ENCODE results near the gene MACC1.

MACC1 gene

GRCh38 chr7:20240080-20240926, 23.1 kb upstream of the MACC1 start:
- no peaks in the 10 kb centered on the region for H4K20me1 ChIP-seq
- no peak overlapping the region for H3K9ac ChIP-seq
- TF ChIP-seq Cebpa-rat (IDR thresholded peaks at IDR 0.05), result no peak
- no peaks in the 10 kb centered on the region for H3K4me1 ChIP-seq
- no peaks in the 10 kb centered on the region for H3K27me3 ChIP-seq
- no peak overlapping the region for H3K4me2 ChIP-seq
- no peaks in the 10 kb centered on the region for H3K9me3 ChIP-seq
- no peak overlapping the region for H3K4me3 ChIP-seq
- no peaks in the 10 kb centered on the region for H3K36me3 ChIP-seq
- no peak overlapping the region for H3K27ac ChIP-seq

- H3K27ac ChIP-seq, result no peak overlapping the region
- H4K20me1 ChIP-seq, result no peaks in the 10 kb centered on the region
- no peak for TF ChIP-seq Cebpa-rat (IDR thresholded peaks at IDR 0.05)
- no peak overlapping the region for H3K4me3 ChIP-seq
- H3K4me1 ChIP-seq, result no peaks in the 10 kb centered on the region
- H3K36me3 ChIP-seq, result no peaks in the 10 kb centered on the region
- no peak overlapping the region for H3K4me2 ChIP-seq
- H3K9me3 ChIP-seq, result no peaks in the 10 kb centered on the region
- H3K27me3 ChIP-seq, result no peaks in the 10 kb centered on the region
- no peak overlapping the region for H3K9ac ChIP-seq
These were observed 21.7 kb upstream of the MACC1 start for GRCh38 chr7:20238754-20239324.

- TF ChIP-seq Cebpa-rat (IDR thresholded peaks at IDR 0.05), result no peak
- H3K9me3 ChIP-seq, result no peaks in the 10 kb centered on the region
- H3K27me3 ChIP-seq, result no peaks in the 10 kb centered on the region
- no peak overlapping the region for H3K27ac ChIP-seq
- no peak overlapping the region for H3K4me3 ChIP-seq
- no peak overlapping the region for H3K9ac ChIP-seq
- no peak overlapping the region for H3K4me2 ChIP-seq
- no peaks in the 10 kb centered on the region for H3K4me1 ChIP-seq
- H3K36me3 ChIP-seq, result no peaks in the 10 kb centered on the region
- H4K20me1 ChIP-seq, result no peaks in the 10 kb centered on the region
These were observed 21.1 kb upstream of the MACC1 start for GRCh38 chr7:20238194-20238753.

GRCh38 chr7:20237464-20238193, 20.4 kb upstream of the MACC1 start:
- Histone ChIP-seq H3K4me3 (no peak overlapping the region), H3K27me3 (no peaks in the 10 kb centered on the region), H3K4me2 (no peak overlapping the region), H3K9me3 (no peaks in the 10 kb centered on the region), H3K27ac (no peak overlapping the region), H4K20me1 (no peaks in the 10 kb centered on the region), H3K36me3 (no peaks in the 10 kb centered on the region), H3K4me1 (no peaks in the 10 kb centered on the region), H3K9ac (no peak overlapping the region)
- no peak for TF ChIP-seq Cebpa-rat (IDR thresholded peaks at IDR 0.05)

GRCh38 chr7:20236790-20237189, 19.6 kb upstream of the MACC1 start:
- Histone ChIP-seq H3K9ac (no peak overlapping the region), H3K4me1 (no peaks in the 10 kb centered on the region), H3K27me3 (no peaks in the 10 kb centered on the region), H3K4me3 (no peak overlapping the region), H4K20me1 (no peaks in the 10 kb centered on the region), H3K36me3 (no peaks in the 10 kb centered on the region), H3K27ac (no peak overlapping the region), H3K9me3 (no peaks in the 10 kb centered on the region), H3K4me2 (no peak overlapping the region)
- no peak for TF ChIP-seq Cebpa-rat (IDR thresholded peaks at IDR 0.05)

- H3K4me2 ChIP-seq, result no peak overlapping the region
- TF ChIP-seq Cebpa-rat (IDR thresholded peaks at IDR 0.05), result no peak
- no peaks in the 10 kb centered on the region for H3K36me3 ChIP-seq
- no peaks in the 10 kb centered on the region for H3K9me3 ChIP-seq
- no peaks in the 10 kb centered on the region for H3K27me3 ChIP-seq
- H3K4me1 ChIP-seq, result no peaks in the 10 kb centered on the region
- no peak overlapping the region for H3K4me3 ChIP-seq
- no peak overlapping the region for H3K27ac ChIP-seq
- H4K20me1 ChIP-seq, result no peaks in the 10 kb centered on the region
- H3K9ac ChIP-seq, result no peak overlapping the region
These were observed 18.9 kb upstream of the MACC1 start for GRCh38 chr7:20236043-20236442.

GRCh38 chr7:20235288-20235687, 18.1 kb upstream of the MACC1 start:
- Histone ChIP-seq H4K20me1 (no peaks in the 10 kb centered on the region), H3K27ac (no peak overlapping the region), H3K27me3 (no peaks in the 10 kb centered on the region), H3K9ac (no peak overlapping the region), H3K9me3 (no peaks in the 10 kb centered on the region), H3K4me2 (no peak overlapping the region), H3K36me3 (no peaks in the 10 kb centered on the region), H3K4me1 (no peaks in the 10 kb centered on the region), H3K4me3 (no peak overlapping the region)
- no peak for TF ChIP-seq Cebpa-rat (IDR thresholded peaks at IDR 0.05)

GRCh38 chr7:20233362-20233761, 16.2 kb upstream of the MACC1 start:
- Histone ChIP-seq H3K9ac (no peak overlapping the region), H3K4me3 (no peak overlapping the region), H3K27ac (no peak overlapping the region), H4K20me1 (no peaks in the 10 kb centered on the region), H3K4me2 (no peak overlapping the region), H3K9me3 (no peaks in the 10 kb centered on the region), H3K36me3 (no peaks in the 10 kb centered on the region), H3K4me1 (no peaks in the 10 kb centered on the region), H3K27me3 (no peaks in the 10 kb centered on the region)
- TF ChIP-seq Cebpa-rat (IDR thresholded peaks at IDR 0.05), result no peak

GRCh38 chr7:20232848-20233247, 15.7 kb upstream of the MACC1 start:
- H3K27ac ChIP-seq, result no peak overlapping the region
- H3K9me3 ChIP-seq, result no peaks in the 10 kb centered on the region
- H4K20me1 ChIP-seq, result no peaks in the 10 kb centered on the region
- H3K36me3 ChIP-seq, result no peaks in the 10 kb centered on the region
- no peak overlapping the region for H3K9ac ChIP-seq
- H3K4me3 ChIP-seq, result no peak overlapping the region
- no peak overlapping the region for H3K4me2 ChIP-seq
- H3K4me1 ChIP-seq, result no peaks in the 10 kb centered on the region
- no peak for TF ChIP-seq Cebpa-rat (IDR thresholded peaks at IDR 0.05)
- no peaks in the 10 kb centered on the region for H3K27me3 ChIP-seq
